H9 (cell line): ENCODE measurements around the gene TMEM233. TPM values are rescaled to one million over a fixed set of nuclear protein-coding genes. Genes with fewer than 3 reads are reported as not detected.
A peak's percentile ranks its signal among the peaks of the same experiment; 100 is the strongest.

Experiments
- DNase-seq: peaks from one replicate; pipeline ENCODE4 v3.0.0-alpha.2; 2017
- H2AFZ ChIP-seq: one replicate; pipeline ENCODE4 v1.6.1; 2013; ENCODE audit warnings: mild to moderate bottlenecking, low read length, control low read depth, moderate library complexity
- H2AK5ac ChIP-seq: 2 replicates; pipeline ENCODE4 v1.6.1; 2013; ENCODE audit warnings: low read length, control low read depth, mixed read lengths; ENCODE audit not compliant: insufficient read length
- H2BK120ac ChIP-seq: one replicate; pipeline ENCODE4 v1.6.1; 2013; ENCODE audit warnings: low read depth, mild to moderate bottlenecking, low read length, control low read depth, inconsistent platforms; ENCODE audit not compliant: poor library complexity, severe bottlenecking
- H2BK12ac ChIP-seq: 2 replicates; pipeline ENCODE4 v1.6.1; 2013; ENCODE audit warnings: low read length, control low read depth, mixed read lengths, low read depth; ENCODE audit not compliant: insufficient read length
- H2BK15ac ChIP-seq: 2 replicates; pipeline ENCODE4 v1.6.1; 2013; ENCODE audit warnings: low read depth, low read length, control low read depth
- H2BK20ac ChIP-seq: one replicate; pipeline ENCODE4 v1.6.1; 2013; ENCODE audit warnings: low read depth, mild to moderate bottlenecking, low read length, control low read depth, inconsistent platforms; ENCODE audit not compliant: poor library complexity, severe bottlenecking
- H2BK5ac ChIP-seq: 2 replicates; pipeline ENCODE4 v1.6.1; 2013; ENCODE audit warnings: low read length, control low read depth, mixed read lengths; ENCODE audit not compliant: insufficient read length
- H3K14ac ChIP-seq: 2 replicates; pipeline ENCODE4 v1.6.1; 2013; ENCODE audit warnings: low read length, control low read depth; ENCODE audit not compliant: insufficient read depth
- H3K18ac ChIP-seq: 2 replicates; pipeline ENCODE4 v1.6.1; 2013; ENCODE audit warnings: low read depth, mild to moderate bottlenecking, mixed read lengths, low read length, control low read depth; ENCODE audit not compliant: insufficient read length
- H3K23ac ChIP-seq: 2 replicates; pipeline ENCODE4 v1.6.1; 2013; ENCODE audit warnings: low read length, control low read depth, mixed read lengths, low read depth; ENCODE audit not compliant: insufficient read length
- H3K23me2 ChIP-seq: 2 replicates; pipeline ENCODE4 v1.6.1; 2013; ENCODE audit warnings: low read depth, mild to moderate bottlenecking, mixed read lengths, low read length, control low read depth; ENCODE audit not compliant: insufficient read length, poor library complexity, severe bottlenecking
- H3K27ac ChIP-seq: 2 replicates; pipeline ENCODE4 v1.5.1; 2013; ENCODE audit warnings: low read length, control low read depth, mixed read lengths, low read depth; ENCODE audit not compliant: insufficient read length
- H3K27me3 ChIP-seq: 2 replicates; pipeline ENCODE4 v1.6.1; 2013; ENCODE audit warnings: low read length, control low read depth, inconsistent platforms; ENCODE audit not compliant: insufficient read depth
- H3K4ac ChIP-seq: 2 replicates; pipeline ENCODE4 v1.6.1; 2013; ENCODE audit warnings: low read depth, mild to moderate bottlenecking, control low read depth, inconsistent platforms, low read length, moderate library complexity
- H3K4me1 ChIP-seq: 2 replicates; pipeline ENCODE4 v1.6.1; 2013; ENCODE audit warnings: low read length, control low read depth, inconsistent platforms; ENCODE audit not compliant: insufficient read depth
- H3K4me2 ChIP-seq: 2 replicates; pipeline ENCODE4 v1.6.1; 2013; ENCODE audit warnings: low read length, control low read depth, mixed read lengths; ENCODE audit not compliant: insufficient read length, insufficient read depth
- H3K56ac ChIP-seq: 2 replicates; pipeline ENCODE4 v1.6.1; 2013; ENCODE audit warnings: low read depth, mild to moderate bottlenecking, mixed read lengths, low read length, control low read depth; ENCODE audit not compliant: insufficient read length
- H3K79me1 ChIP-seq: 2 replicates; pipeline ENCODE4 v1.6.1; 2013; ENCODE audit warnings: low read depth, mild to moderate bottlenecking, moderate library complexity, low read length, control low read depth, inconsistent platforms; ENCODE audit not compliant: insufficient read depth, poor library complexity, severe bottlenecking
- H3K79me2 ChIP-seq: 2 replicates; pipeline ENCODE4 v1.6.1; 2013; ENCODE audit warnings: low read length, control low read depth, inconsistent platforms; ENCODE audit not compliant: insufficient read depth
- H3K9ac ChIP-seq: 2 replicates; pipeline ENCODE4 v1.6.1; 2013; ENCODE audit warnings: low read length, control low read depth, mixed read lengths; ENCODE audit not compliant: insufficient read length; ENCODE audit errors: extremely low read depth
- H3K9me3 ChIP-seq: one replicate; pipeline ENCODE4 v1.6.1; 2013; ENCODE audit warnings: low read depth, low read length, inconsistent platforms; ENCODE audit not compliant: control insufficient read depth
- H3T11ph ChIP-seq: one replicate; pipeline ENCODE4 v1.6.1; 2013; ENCODE audit warnings: mild to moderate bottlenecking, low read length, control low read depth, inconsistent platforms
- H4K20me1 ChIP-seq: one replicate; pipeline ENCODE4 v1.6.1; 2013; ENCODE audit not compliant: control insufficient read depth, insufficient read length, insufficient read depth
- H4K5ac ChIP-seq: 2 replicates; pipeline ENCODE4 v1.6.1; 2013; ENCODE audit warnings: low read depth, mild to moderate bottlenecking, mixed read lengths, low read length, control low read depth; ENCODE audit not compliant: insufficient read length
- H4K8ac ChIP-seq: replicated peaks from 2 replicates; pipeline ENCODE4 v1.6.1; 2013; ENCODE audit warnings: low read length, control low read depth, mixed read lengths, low read depth; ENCODE audit not compliant: insufficient read length
- H4K91ac ChIP-seq: 2 replicates; pipeline ENCODE4 v1.6.1; 2013; ENCODE audit warnings: low read depth, mild to moderate bottlenecking, moderate library complexity, mixed read lengths, low read length, control low read depth; ENCODE audit not compliant: insufficient read length
- H3K27ac Mint-ChIP-seq, 3 experiments: 2 replicates in 2 of 3; 3 replicates in 1 of 3; pipeline ENCODE4 v1.8.0; 2020 to 2021; ENCODE audit warnings: mixed read lengths in 3 of 3, mild to moderate bottlenecking in 1 of 3, moderate library complexity in 1 of 3
- H3K27me3 Mint-ChIP-seq: 2 replicates; pipeline ENCODE4 v1.8.0; 2021; ENCODE audit warnings: low read depth, mild to moderate bottlenecking, moderate library complexity, mixed read lengths
- H3K36me3 Mint-ChIP-seq, 3 experiments: 2 replicates in 2 of 3; 3 replicates in 1 of 3; pipeline ENCODE4 v1.8.0; 2020 to 2021; ENCODE audit warnings: low read depth in 3 of 3, mixed read lengths in 3 of 3; ENCODE audit not compliant: insufficient read depth in 1 of 3
- H3K4me1 Mint-ChIP-seq, 2 experiments: 2 replicates each; pipeline ENCODE4 v1.8.0; 2020; ENCODE audit warnings: mixed read lengths in 2 of 2
- H3K4me3 Mint-ChIP-seq, 2 experiments: 2 replicates in 1 of 2; 3 replicates in 1 of 2; pipeline ENCODE4 v1.8.0; 2020 to 2021; ENCODE audit warnings: mild to moderate bottlenecking in 2 of 2, mixed read lengths in 2 of 2, moderate library complexity in 1 of 2
- H3K9me3 Mint-ChIP-seq, 2 experiments: 2 replicates in 1 of 2; 3 replicates in 1 of 2; pipeline ENCODE4 v1.8.0; 2020; ENCODE audit warnings: mild to moderate bottlenecking in 2 of 2, mixed read lengths in 2 of 2, moderate library complexity in 1 of 2
- CTCF ChIP-seq: fragments of 200-600 bp; sonication (generic); conservative IDR thresholded peaks from 3 replicates; pipeline ENCODE4 v1.8.0; 2021; ENCODE audit warnings: antibody characterized with exemption, mild to moderate bottlenecking
- WGBS: extraction: QIAGEN DNeasy Blood & Tissue Kit; methylation state at CpG from one replicate; pipeline ENCODE4 v1.1.7; 2013; ENCODE audit warnings: missing lambda C conversion rate, low lambda C conversion rate, mixed read lengths; ENCODE audit not compliant: insufficient read length; ENCODE audit errors: extremely low coverage; 5-methylcytosine and 5-hydroxymethylcytosine counted together
- total RNA-seq: library from RNA; stranded (reverse); gene quantifications from 2 replicates; pipeline ENCODE4 v1.2.1, GENCODE V29; 2021

TMEM233 gene
- total RNA-seq, 1 experiment from 2014 or later, result not detected

DNA sequence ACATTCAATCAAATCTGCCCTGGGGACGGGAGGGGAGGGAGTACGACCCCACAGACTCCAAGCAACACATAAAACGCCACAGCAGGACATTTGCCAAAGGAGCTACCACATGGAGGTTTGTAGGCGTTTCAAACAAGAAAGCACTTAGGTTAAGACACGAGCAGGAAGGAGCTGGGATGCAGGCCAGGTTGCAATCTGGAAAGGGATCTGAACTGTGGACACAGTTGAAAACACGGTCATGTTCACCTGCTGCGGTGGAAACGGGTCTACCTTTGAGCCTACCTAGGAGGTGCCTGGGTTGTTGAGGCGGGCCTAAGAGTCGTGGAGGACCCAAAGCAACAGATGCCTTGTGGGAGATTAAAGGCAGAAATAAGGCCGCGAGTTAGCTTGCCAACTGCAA is 92.8 kb downstream of the TMEM233 start:
- peaks cover 0 to 2% of the 10 kb centered on the region in 2 experiments; a peak in 1 of 5 replicates for H3K9me3 Mint-ChIP-seq
- no peak overlapping the region for H2AFZ ChIP-seq

More for the DNA sequence above, 92.8 kb downstream of the TMEM233 start:
- Histone ChIP-seq H2BK5ac (no peak overlapping the region), H3K18ac (no peak overlapping the region), H2BK12ac (no peak overlapping the region), H3K23ac (no peak overlapping the region), H2BK120ac (no peak overlapping the region), H3K4ac (no peak overlapping the region), H4K20me1 (no peaks in the 10 kb centered on the region), H3K9me3 (no peaks in the 10 kb centered on the region), H4K91ac (no peak overlapping the region), H3K9ac (no peak overlapping the region), H3K79me2 (no peaks in the 10 kb centered on the region), H4K8ac (no peak overlapping the region), H2BK15ac (no peak overlapping the region), H3T11ph (no peak overlapping the region), H3K23me2 (no peaks in the 10 kb centered on the region), H2AK5ac (no peak overlapping the region), H3K27ac (no peak overlapping the region), H2BK20ac (no peak overlapping the region), H3K4me2 (no peak overlapping the region), H3K27me3 (no peaks in the 10 kb centered on the region), H3K56ac (no peak overlapping the region), H4K5ac (no peak overlapping the region), H3K4me1 (no peaks in the 10 kb centered on the region), H3K14ac (no peak overlapping the region; the same call in 1 of the 2 replicates), H3K79me1 (no peaks in the 10 kb centered on the region)
- WGBS, result no CpG with 5 or more reads among the region's 12 CpGs
- H3K4me1 Mint-ChIP-seq, result peaks cover 11 to 12% of the 10 kb centered on the region in 2 experiments
- no peak overlapping the region for H3K4me3 Mint-ChIP-seq
- no peak for DNase-seq
- no peak for TF ChIP-seq CTCF
- peaks cover 12 to 52% (median 42%) of the 10 kb centered on the region in 3 experiments; a peak in 6 of 7 replicates for H3K36me3 Mint-ChIP-seq
- H3K27me3 Mint-ChIP-seq, result no peaks in the 10 kb centered on the region
- peak overlapping the region in 1 of 3 experiments; percentile 9; a peak in 2 of 7 replicates for H3K27ac Mint-ChIP-seq
